GM12878 (cell line): ENCODE results near the gene ARHGAP26. TPM values are rescaled to one million over a fixed set of nuclear protein-coding genes. Genes with fewer than 3 reads are reported as not detected.

ENCODE experiments used
- ATF2 ChIP-seq: IDR thresholded peaks from 2 replicates; pipeline ENCODE4 v1.6.1; 2012; ENCODE audit warnings: low read length, inconsistent platforms
- BMI1 ChIP-seq: fragments of 450-650 bp; IDR thresholded peaks from 2 replicates; pipeline ENCODE4 v1.6.1; 2016; ENCODE audit warnings: mild to moderate bottlenecking, moderate library complexity, borderline replicate concordance
- CEBPB ChIP-seq, 2 experiments: fragments of 150-350 bp in 1 of 2; IDR thresholded peaks; 2 replicates each; pipeline ENCODE4 v1.6.1; 2012 to 2014; ENCODE audit warnings: low read depth in 2 of 2, low read length in 2 of 2, borderline replicate concordance in 1 of 2, inconsistent platforms in 1 of 2
- KLF5 ChIP-seq: fragments of 450-650 bp; IDR thresholded peaks from 2 replicates; pipeline ENCODE4 v1.6.1; 2014; ENCODE audit warnings: mild to moderate bottlenecking; ENCODE audit not compliant: partially characterized antibody
- NKRF ChIP-seq: fragments of 450-650 bp; conservative IDR thresholded peaks from 2 replicates; pipeline ENCODE4 v1.6.1; 2017; ENCODE audit warnings: mild to moderate bottlenecking, moderate library complexity
- SRF ChIP-seq, 2 experiments: IDR thresholded peaks; 2 replicates each; pipeline ENCODE4 v1.6.1; 2011; ENCODE audit warnings: low read depth in 2 of 2, low read length in 2 of 2, mild to moderate bottlenecking in 1 of 2, moderate library complexity in 1 of 2
- SUPT20H ChIP-seq: IDR thresholded peaks from 2 replicates; pipeline ENCODE4 v1.6.1; 2011; ENCODE audit warnings: low read depth, mild to moderate bottlenecking, low read length, moderate library complexity, borderline replicate concordance; ENCODE audit not compliant: control insufficient read depth
- SUZ12 ChIP-seq: fragments of 200-600 bp; sonication (generic); IDR thresholded peaks from one replicate; pipeline ENCODE4 v1.6.1; 2018; ENCODE audit warnings: antibody characterized with exemption, mild to moderate bottlenecking; ENCODE audit not compliant: unreplicated experiment
- TAF1 ChIP-seq: IDR thresholded peaks from 2 replicates; pipeline ENCODE4 v1.6.1; 2011; ENCODE audit warnings: mild to moderate bottlenecking, low read depth, low read length, borderline replicate concordance
- polyA plus RNA-seq, 11 experiments: library from polyadenylated mRNA; depleted of rRNA in 4 of 11; unstranded in 6 of 11; stranded (reverse) in 5 of 11; fragments of >200 nt; fragmentation: Nextera tagmentation in 4 of 11; fragmentation: Illumina TruSeq in 1 of 11; extraction: Ambion mirVana in 4 of 11; extraction: Trizol in 1 of 11; gene quantifications; 1 replicate in 1 of 11; 2 replicates in 10 of 11; pipeline versions ENCODE4 v1.2.1 to v1.2.3, GENCODE V29; 2011 to 2016; ENCODE audit warnings: inconsistent platforms in 2 of 11, missing spikeins in 2 of 11, low read depth in 1 of 11
- total RNA-seq, 4 experiments: library from RNA; depleted of rRNA in 3 of 4; stranded (reverse); fragments of >200 nt in 3 of 4; fragmentation: Illumina TruSeq in 1 of 4; extraction: Trizol in 1 of 4; gene quantifications; 2 replicates each; pipeline versions ENCODE4 v1.2.1 to v1.2.3, GENCODE V29; 2013 to 2021
- TF ChIP-seq, protein P1 (sequence below): fragments of 450-650 bp; IDR thresholded peaks from 2 replicates; pipeline ENCODE4 v1.6.1; 2017; ENCODE audit warnings: antibody characterized with exemption, mild to moderate bottlenecking, moderate library complexity
- TF ChIP-seq, protein P2 (sequence below): fragments of 450-650 bp; IDR thresholded peaks from 2 replicates; pipeline ENCODE4 v1.6.1; 2016; ENCODE audit warnings: mild to moderate bottlenecking, moderate library complexity, borderline replicate concordance
- TF ChIP-seq, protein P3 (sequence below): IDR thresholded peaks from 2 replicates; pipeline ENCODE4 v1.6.1; 2011; ENCODE audit warnings: borderline replicate concordance, low read depth, mild to moderate bottlenecking, moderate library complexity, low read length; ENCODE audit not compliant: insufficient read depth, poor library complexity, severe bottlenecking
- TF ChIP-seq, protein P4 (sequence below): fragments of 450-650 bp; IDR thresholded peaks from 2 replicates; pipeline ENCODE4 v1.6.1; 2017; ENCODE audit warnings: low read depth, mild to moderate bottlenecking, moderate library complexity

The ARHGAP26 gene
- total and polyA plus RNA-seq, 10 of the 15 experiments (the other 5 are each of a cell fraction or from before 2014, with no cell fraction given), result 9.4 to 41.5 (median 19.3) TPM

DNA sequence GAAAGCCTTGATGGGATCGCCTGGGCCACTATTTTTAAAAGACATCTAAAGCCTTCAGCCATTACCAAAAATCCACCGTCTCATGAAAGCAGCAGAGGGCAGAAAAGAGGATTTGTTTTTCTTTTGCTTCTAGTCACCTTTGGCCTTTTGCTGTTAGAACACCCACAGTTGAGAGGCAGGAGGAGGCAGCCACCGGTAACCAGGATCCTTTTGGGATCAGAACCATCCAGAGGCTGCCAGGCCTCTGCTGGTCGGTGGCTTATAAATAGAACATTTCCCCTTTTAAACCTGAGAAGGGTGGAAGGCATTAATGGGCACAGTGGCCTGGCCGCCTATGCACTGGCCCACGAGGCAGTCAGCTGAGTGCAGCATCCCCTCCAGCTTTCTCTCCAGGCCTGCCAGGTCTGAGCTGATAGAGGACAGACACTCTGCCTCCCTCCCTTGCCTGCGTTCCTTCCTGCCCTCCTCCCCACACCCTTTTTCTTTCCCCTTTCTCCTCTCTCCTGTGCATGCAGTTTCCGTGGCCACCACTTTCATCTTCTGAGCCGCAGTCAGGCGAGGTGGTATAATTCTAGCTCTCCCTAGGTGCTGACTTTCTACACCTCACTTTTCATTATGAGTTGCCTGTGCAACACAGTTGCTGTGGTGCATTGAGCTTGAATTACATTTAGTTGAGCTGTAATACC lies 253.4 kb downstream of the ARHGAP26 start (continued):
- no peak for TF ChIP-seq SUPT20H
- TF ChIP-seq, protein P1, sequence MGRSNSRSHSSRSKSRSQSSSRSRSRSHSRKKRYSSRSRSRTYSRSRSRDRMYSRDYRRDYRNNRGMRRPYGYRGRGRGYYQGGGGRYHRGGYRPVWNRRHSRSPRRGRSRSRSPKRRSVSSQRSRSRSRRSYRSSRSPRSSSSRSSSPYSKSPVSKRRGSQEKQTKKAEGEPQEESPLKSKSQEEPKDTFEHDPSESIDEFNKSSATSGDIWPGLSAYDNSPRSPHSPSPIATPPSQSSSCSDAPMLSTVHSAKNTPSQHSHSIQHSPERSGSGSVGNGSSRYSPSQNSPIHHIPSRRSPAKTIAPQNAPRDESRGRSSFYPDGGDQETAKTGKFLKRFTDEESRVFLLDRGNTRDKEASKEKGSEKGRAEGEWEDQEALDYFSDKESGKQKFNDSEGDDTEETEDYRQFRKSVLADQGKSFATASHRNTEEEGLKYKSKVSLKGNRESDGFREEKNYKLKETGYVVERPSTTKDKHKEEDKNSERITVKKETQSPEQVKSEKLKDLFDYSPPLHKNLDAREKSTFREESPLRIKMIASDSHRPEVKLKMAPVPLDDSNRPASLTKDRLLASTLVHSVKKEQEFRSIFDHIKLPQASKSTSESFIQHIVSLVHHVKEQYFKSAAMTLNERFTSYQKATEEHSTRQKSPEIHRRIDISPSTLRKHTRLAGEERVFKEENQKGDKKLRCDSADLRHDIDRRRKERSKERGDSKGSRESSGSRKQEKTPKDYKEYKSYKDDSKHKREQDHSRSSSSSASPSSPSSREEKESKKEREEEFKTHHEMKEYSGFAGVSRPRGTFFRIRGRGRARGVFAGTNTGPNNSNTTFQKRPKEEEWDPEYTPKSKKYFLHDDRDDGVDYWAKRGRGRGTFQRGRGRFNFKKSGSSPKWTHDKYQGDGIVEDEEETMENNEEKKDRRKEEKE, result no peak
- TF ChIP-seq, protein P2, sequence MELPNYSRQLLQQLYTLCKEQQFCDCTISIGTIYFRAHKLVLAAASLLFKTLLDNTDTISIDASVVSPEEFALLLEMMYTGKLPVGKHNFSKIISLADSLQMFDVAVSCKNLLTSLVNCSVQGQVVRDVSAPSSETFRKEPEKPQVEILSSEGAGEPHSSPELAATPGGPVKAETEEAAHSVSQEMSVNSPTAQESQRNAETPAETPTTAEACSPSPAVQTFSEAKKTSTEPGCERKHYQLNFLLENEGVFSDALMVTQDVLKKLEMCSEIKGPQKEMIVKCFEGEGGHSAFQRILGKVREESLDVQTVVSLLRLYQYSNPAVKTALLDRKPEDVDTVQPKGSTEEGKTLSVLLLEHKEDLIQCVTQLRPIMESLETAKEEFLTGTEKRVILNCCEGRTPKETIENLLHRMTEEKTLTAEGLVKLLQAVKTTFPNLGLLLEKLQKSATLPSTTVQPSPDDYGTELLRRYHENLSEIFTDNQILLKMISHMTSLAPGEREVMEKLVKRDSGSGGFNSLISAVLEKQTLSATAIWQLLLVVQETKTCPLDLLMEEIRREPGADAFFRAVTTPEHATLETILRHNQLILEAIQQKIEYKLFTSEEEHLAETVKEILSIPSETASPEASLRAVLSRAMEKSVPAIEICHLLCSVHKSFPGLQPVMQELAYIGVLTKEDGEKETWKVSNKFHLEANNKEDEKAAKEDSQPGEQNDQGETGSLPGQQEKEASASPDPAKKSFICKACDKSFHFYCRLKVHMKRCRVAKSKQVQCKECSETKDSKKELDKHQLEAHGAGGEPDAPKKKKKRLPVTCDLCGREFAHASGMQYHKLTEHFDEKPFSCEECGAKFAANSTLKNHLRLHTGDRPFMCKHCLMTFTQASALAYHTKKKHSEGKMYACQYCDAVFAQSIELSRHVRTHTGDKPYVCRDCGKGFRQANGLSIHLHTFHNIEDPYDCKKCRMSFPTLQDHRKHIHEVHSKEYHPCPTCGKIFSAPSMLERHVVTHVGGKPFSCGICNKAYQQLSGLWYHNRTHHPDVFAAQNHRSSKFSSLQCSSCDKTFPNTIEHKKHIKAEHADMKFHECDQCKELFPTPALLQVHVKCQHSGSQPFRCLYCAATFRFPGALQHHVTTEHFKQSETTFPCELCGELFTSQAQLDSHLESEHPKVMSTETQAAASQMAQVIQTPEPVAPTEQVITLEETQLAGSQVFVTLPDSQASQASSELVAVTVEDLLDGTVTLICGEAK, result no peak; the same call in 1 of the 2 replicates
- TF ChIP-seq, protein P3, sequence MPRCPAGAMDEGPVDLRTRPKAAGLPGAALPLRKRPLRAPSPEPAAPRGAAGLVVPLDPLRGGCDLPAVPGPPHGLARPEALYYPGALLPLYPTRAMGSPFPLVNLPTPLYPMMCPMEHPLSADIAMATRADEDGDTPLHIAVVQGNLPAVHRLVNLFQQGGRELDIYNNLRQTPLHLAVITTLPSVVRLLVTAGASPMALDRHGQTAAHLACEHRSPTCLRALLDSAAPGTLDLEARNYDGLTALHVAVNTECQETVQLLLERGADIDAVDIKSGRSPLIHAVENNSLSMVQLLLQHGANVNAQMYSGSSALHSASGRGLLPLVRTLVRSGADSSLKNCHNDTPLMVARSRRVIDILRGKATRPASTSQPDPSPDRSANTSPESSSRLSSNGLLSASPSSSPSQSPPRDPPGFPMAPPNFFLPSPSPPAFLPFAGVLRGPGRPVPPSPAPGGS, result peak; percentile 72
- TF ChIP-seq TAF1, result no peak
- TF ChIP-seq BMI1, result peak; percentile 74; the same call in 1 of the 2 replicates
- TF ChIP-seq CEBPB (IDR thresholded peaks at IDR 0.05; ENCODE audit: borderline replicate concordance in 1 of 2, low read depth in 2 of 2, low read length in 2 of 2), result no peak
- TF ChIP-seq NKRF, result no peak
- TF ChIP-seq SRF (IDR thresholded peaks at IDR 0.05; ENCODE audit: low read depth in 2 of 2, low read length in 2 of 2), result no peak
- TF ChIP-seq SUZ12, result no peak
- no peak for TF ChIP-seq KLF5
- peak; percentile 71; the same call in 1 of the 2 replicates for TF ChIP-seq ATF2
- TF ChIP-seq, protein P4, sequence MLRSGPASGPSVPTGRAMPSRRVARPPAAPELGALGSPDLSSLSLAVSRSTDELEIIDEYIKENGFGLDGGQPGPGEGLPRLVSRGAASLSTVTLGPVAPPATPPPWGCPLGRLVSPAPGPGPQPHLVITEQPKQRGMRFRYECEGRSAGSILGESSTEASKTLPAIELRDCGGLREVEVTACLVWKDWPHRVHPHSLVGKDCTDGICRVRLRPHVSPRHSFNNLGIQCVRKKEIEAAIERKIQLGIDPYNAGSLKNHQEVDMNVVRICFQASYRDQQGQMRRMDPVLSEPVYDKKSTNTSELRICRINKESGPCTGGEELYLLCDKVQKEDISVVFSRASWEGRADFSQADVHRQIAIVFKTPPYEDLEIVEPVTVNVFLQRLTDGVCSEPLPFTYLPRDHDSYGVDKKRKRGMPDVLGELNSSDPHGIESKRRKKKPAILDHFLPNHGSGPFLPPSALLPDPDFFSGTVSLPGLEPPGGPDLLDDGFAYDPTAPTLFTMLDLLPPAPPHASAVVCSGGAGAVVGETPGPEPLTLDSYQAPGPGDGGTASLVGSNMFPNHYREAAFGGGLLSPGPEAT, result peak; percentile 93
